ENCODE data around the gene DCST1. TPM values are rescaled to one million over a fixed set of nuclear protein-coding genes. Genes with fewer than 3 reads are reported as not detected.

The DCST1 gene
- total RNA-seq, 4 donors from 2014 or later: not detected

- no peak for TF ChIP-seq CTCF (IDR thresholded peaks at IDR 0.05; ENCODE audit: low read depth)
Observed at GRCh38 chr1:155017041-155017945, 16.3 kb upstream of the DCST1 start.

GRCh38 chr1:155017946-155018316 is 15.7 kb upstream of the DCST1 start:
- no peak for TF ChIP-seq CTCF (IDR thresholded peaks at IDR 0.05; ENCODE audit: low read depth)

- no peak for TF ChIP-seq CTCF (IDR thresholded peaks at IDR 0.05; ENCODE audit: low read depth)
Observed at GRCh38 chr1:155018617-155019348, 14.8 kb upstream of the DCST1 start.

GRCh38 chr1:155019377-155020245 is 14.0 kb upstream of the DCST1 start:
- no peak for TF ChIP-seq CTCF (IDR thresholded peaks at IDR 0.05; ENCODE audit: low read depth)

GRCh38 chr1:155022136-155022926 is 11.3 kb upstream of the DCST1 start:
- TF ChIP-seq CTCF (IDR thresholded peaks at IDR 0.05; ENCODE audit: low read depth): no peak

- TF ChIP-seq CTCF (IDR thresholded peaks at IDR 0.05; ENCODE audit: low read depth): no peak
Observed at GRCh38 chr1:155022927-155023236, 10.7 kb upstream of the DCST1 start.

Measured in subcutaneous adipose tissue (tissue), 4 donors.